ENCODE data around the gene MMP14.

MMP14 gene

GRCh38 chr14:22864979-22865378 is 28.6 kb downstream of the MMP14 start:
- H2AFZ ChIP-seq (ENCODE audit: low read depth, low read length) = no peak overlapping the region
- no peaks in the 10 kb centered on the region for H3K36me3 ChIP-seq (ENCODE audit: control insufficient read depth in 1 of 2, insufficient read depth in 2 of 2, low read depth in 1 of 2, low read length in 2 of 2)
- H3K4me1 ChIP-seq (ENCODE audit: control insufficient read depth, insufficient read depth, low read depth, low read length) = no peaks in the 10 kb centered on the region
- no peak overlapping the region for H3K4ac ChIP-seq (ENCODE audit: low read depth in 1 of 2, low read length in 2 of 2)
- H2AK5ac ChIP-seq (ENCODE audit: low read length, severe bottlenecking) = no peak overlapping the region
- H2BK5ac ChIP-seq (ENCODE audit: low read depth, low read length, poor library complexity, severe bottlenecking) = no peak overlapping the region
- DNase-seq = no peak
- H3K14ac ChIP-seq (ENCODE audit: low read length in 2 of 2) = no peak overlapping the region
- no peak overlapping the region for H3K27ac ChIP-seq (ENCODE audit: low read length, poor library complexity, severe bottlenecking)
- no peaks in the 10 kb centered on the region for H3K27me3 ChIP-seq (ENCODE audit: control insufficient read depth in 1 of 2, insufficient read depth in 1 of 2, low read length in 2 of 2)
- WGBS = no CpG with 5 or more reads among the region's 4 CpGs
- H3K4me3 ChIP-seq (ENCODE audit: insufficient read depth in 1 of 2, low read depth in 1 of 2, low read length in 2 of 2) = no peak overlapping the region
- H3K9ac ChIP-seq (ENCODE audit: low read length) = no peak overlapping the region
- no peak overlapping the region for H4K8ac ChIP-seq (ENCODE audit: low read length)
- no peak overlapping the region for H2BK120ac ChIP-seq (ENCODE audit: low read depth, low read length)
- no peak overlapping the region for H3K4me2 ChIP-seq (ENCODE audit: low read length, poor library complexity, severe bottlenecking)
- no peak overlapping the region for H3K18ac ChIP-seq (ENCODE audit: low read depth in 1 of 2, low read length in 2 of 2)
- no peak overlapping the region for H4K91ac ChIP-seq (ENCODE audit: low read length)
- no peaks in the 10 kb centered on the region for H3K9me3 ChIP-seq (ENCODE audit: control insufficient read depth, low read length)
- H3K23ac ChIP-seq (ENCODE audit: low read length in 2 of 2) = no peak overlapping the region
- no peak overlapping the region for H2BK12ac ChIP-seq (ENCODE audit: low read length in 2 of 2)
- H2BK15ac ChIP-seq (ENCODE audit: low read depth, poor library complexity, severe bottlenecking) = no peak overlapping the region
- no peaks in the 10 kb centered on the region for H3K79me1 ChIP-seq (replicated peaks; ENCODE audit: low read length, poor library complexity, severe bottlenecking)

GRCh38 chr14:22865424-22866405 is 29.3 kb downstream of the MMP14 start:
- no peak overlapping the region for H3K4me3 ChIP-seq (ENCODE audit: insufficient read depth in 1 of 2, low read depth in 1 of 2, low read length in 2 of 2)
- no peaks in the 10 kb centered on the region for H3K27me3 ChIP-seq (ENCODE audit: control insufficient read depth in 1 of 2, insufficient read depth in 1 of 2, low read length in 2 of 2)
- peak overlapping the region in 1 of 2 experiments; percentile 18 for H2BK12ac ChIP-seq (ENCODE audit: low read length in 2 of 2)
- no peak overlapping the region for H2AK5ac ChIP-seq (ENCODE audit: low read length, severe bottlenecking)
- peak overlapping the region; percentile 19 for H4K8ac ChIP-seq (ENCODE audit: low read length)
- no peak overlapping the region for H3K14ac ChIP-seq (ENCODE audit: low read length in 2 of 2)
- H2BK5ac ChIP-seq (ENCODE audit: low read depth, low read length, poor library complexity, severe bottlenecking) = no peak overlapping the region
- no peak overlapping the region for H2BK15ac ChIP-seq (ENCODE audit: low read depth, poor library complexity, severe bottlenecking)
- peaks cover 3% of the 10 kb centered on the region for H3K4me1 ChIP-seq (ENCODE audit: control insufficient read depth, insufficient read depth, low read depth, low read length)
- no peak for DNase-seq
- H3K4me2 ChIP-seq (ENCODE audit: low read length, poor library complexity, severe bottlenecking) = no peak overlapping the region
- H3K23ac ChIP-seq (ENCODE audit: low read length in 2 of 2) = no peak overlapping the region
- no peak overlapping the region for H2AFZ ChIP-seq (ENCODE audit: low read depth, low read length)
- H2BK120ac ChIP-seq (ENCODE audit: low read depth, low read length) = no peak overlapping the region
- H3K27ac ChIP-seq (ENCODE audit: low read length, poor library complexity, severe bottlenecking) = no peak overlapping the region
- no peaks in the 10 kb centered on the region for H3K9me3 ChIP-seq (ENCODE audit: control insufficient read depth, low read length)
- no peak overlapping the region for H3K18ac ChIP-seq (ENCODE audit: low read depth in 1 of 2, low read length in 2 of 2)
- no peaks in the 10 kb centered on the region for H3K79me1 ChIP-seq (replicated peaks; ENCODE audit: low read length, poor library complexity, severe bottlenecking)
- no peak overlapping the region for H3K9ac ChIP-seq (ENCODE audit: low read length)
- H3K4ac ChIP-seq (ENCODE audit: low read depth in 1 of 2, low read length in 2 of 2) = no peak overlapping the region
- H4K91ac ChIP-seq (ENCODE audit: low read length) = no peak overlapping the region
- WGBS = 48% methylated on average over 4 of the region's 6 CpGs
- H3K36me3 ChIP-seq (ENCODE audit: control insufficient read depth in 1 of 2, insufficient read depth in 2 of 2, low read depth in 1 of 2, low read length in 2 of 2) = no peaks in the 10 kb centered on the region

DNA sequence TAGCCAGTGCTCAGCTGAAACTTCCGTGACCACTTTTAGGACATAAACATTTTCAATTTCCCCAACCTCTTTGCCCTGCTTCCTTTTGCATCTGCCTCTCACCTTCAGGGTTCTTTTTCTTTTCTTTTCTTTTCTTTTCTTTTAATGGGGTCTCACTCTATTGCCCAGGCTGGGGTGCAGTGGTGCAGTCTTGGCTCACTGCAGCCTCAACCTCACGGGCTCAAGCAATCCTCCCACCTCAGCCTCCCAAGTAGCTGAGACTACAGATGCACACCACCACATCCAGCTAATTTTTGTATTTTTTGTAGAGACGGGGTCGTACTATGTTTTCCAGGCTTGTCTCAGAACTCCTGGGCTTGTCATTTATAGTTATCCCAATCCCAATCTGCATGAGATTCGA is 30.5 kb downstream of the MMP14 start:
- H4K91ac ChIP-seq (ENCODE audit: low read length) = no peak overlapping the region
- no peak overlapping the region for H3K9ac ChIP-seq (ENCODE audit: low read length)
- H2BK120ac ChIP-seq (ENCODE audit: low read depth, low read length) = no peak overlapping the region
- H3K4me3 ChIP-seq (ENCODE audit: insufficient read depth in 1 of 2, low read depth in 1 of 2, low read length in 2 of 2) = no peak overlapping the region
- H3K9me3 ChIP-seq (ENCODE audit: control insufficient read depth, low read length) = no peaks in the 10 kb centered on the region
- H4K8ac ChIP-seq (ENCODE audit: low read length) = no peak overlapping the region
- H3K36me3 ChIP-seq (ENCODE audit: control insufficient read depth in 1 of 2, insufficient read depth in 2 of 2, low read depth in 1 of 2, low read length in 2 of 2) = no peaks in the 10 kb centered on the region
- H2AK5ac ChIP-seq (ENCODE audit: low read length, severe bottlenecking) = no peak overlapping the region
- peaks cover 3% of the 10 kb centered on the region for H3K4me1 ChIP-seq (ENCODE audit: control insufficient read depth, insufficient read depth, low read depth, low read length)
- 96% methylated on average over 4 of the region's 5 CpGs for WGBS
- H3K27ac ChIP-seq (ENCODE audit: low read length, poor library complexity, severe bottlenecking) = no peak overlapping the region
- H2BK5ac ChIP-seq (ENCODE audit: low read depth, low read length, poor library complexity, severe bottlenecking) = no peak overlapping the region
- H2BK15ac ChIP-seq (ENCODE audit: low read depth, poor library complexity, severe bottlenecking) = no peak overlapping the region
- H3K14ac ChIP-seq (ENCODE audit: low read length in 2 of 2) = no peak overlapping the region
- no peak overlapping the region for H2AFZ ChIP-seq (ENCODE audit: low read depth, low read length)
- no peaks in the 10 kb centered on the region for H3K79me1 ChIP-seq (replicated peaks; ENCODE audit: low read length, poor library complexity, severe bottlenecking)
- no peak overlapping the region for H3K18ac ChIP-seq (ENCODE audit: low read depth in 1 of 2, low read length in 2 of 2)
- no peak for DNase-seq
- no peak overlapping the region for H3K4ac ChIP-seq (ENCODE audit: low read depth in 1 of 2, low read length in 2 of 2)
- H3K4me2 ChIP-seq (ENCODE audit: low read length, poor library complexity, severe bottlenecking) = no peak overlapping the region
- H2BK12ac ChIP-seq (ENCODE audit: low read length in 2 of 2) = no peak overlapping the region
- no peaks in the 10 kb centered on the region for H3K27me3 ChIP-seq (ENCODE audit: control insufficient read depth in 1 of 2, insufficient read depth in 1 of 2, low read length in 2 of 2)
- no peak overlapping the region for H3K23ac ChIP-seq (ENCODE audit: low read length in 2 of 2)

GRCh38 chr14:22870811-22871223 is 34.4 kb downstream of the MMP14 start:
- no peak overlapping the region for H2BK15ac ChIP-seq (ENCODE audit: low read depth, poor library complexity, severe bottlenecking)
- H3K4me2 ChIP-seq (ENCODE audit: low read length, poor library complexity, severe bottlenecking) = peak overlapping the region; percentile 76
- H3K4me3 ChIP-seq (ENCODE audit: insufficient read depth in 1 of 2, low read depth in 1 of 2, low read length in 2 of 2) = peak overlapping the region in 1 of 2 experiments; percentile 87
- H2AK5ac ChIP-seq (ENCODE audit: low read length, severe bottlenecking) = no peak overlapping the region
- peaks cover 17% of the 10 kb centered on the region for H3K79me1 ChIP-seq (replicated peaks; ENCODE audit: low read length, poor library complexity, severe bottlenecking)
- no CpG with 5 or more reads among the region's 1 CpG for WGBS
- no peak overlapping the region for H2BK5ac ChIP-seq (ENCODE audit: low read depth, low read length, poor library complexity, severe bottlenecking)
- no peak overlapping the region for H2BK12ac ChIP-seq (ENCODE audit: low read length in 2 of 2)
- H3K4ac ChIP-seq (ENCODE audit: low read depth in 1 of 2, low read length in 2 of 2) = no peak overlapping the region
- peaks cover 15% of the 10 kb centered on the region for H3K4me1 ChIP-seq (ENCODE audit: control insufficient read depth, insufficient read depth, low read depth, low read length)
- H3K14ac ChIP-seq (ENCODE audit: low read length in 2 of 2) = no peak overlapping the region
- DNase-seq = no peak
- no peak overlapping the region for H4K8ac ChIP-seq (ENCODE audit: low read length)
- peak overlapping the region; percentile 95 for H3K9ac ChIP-seq (ENCODE audit: low read length)
- H3K27ac ChIP-seq (ENCODE audit: low read length, poor library complexity, severe bottlenecking) = peak overlapping the region; percentile 88
- H2AFZ ChIP-seq (ENCODE audit: low read depth, low read length) = no peak overlapping the region
- no peak overlapping the region for H4K91ac ChIP-seq (ENCODE audit: low read length)
- no peak overlapping the region for H3K18ac ChIP-seq (ENCODE audit: low read depth in 1 of 2, low read length in 2 of 2)
- peaks cover 20 to 23% of the 10 kb centered on the region in 2 experiments for H3K36me3 ChIP-seq (ENCODE audit: control insufficient read depth in 1 of 2, insufficient read depth in 2 of 2, low read depth in 1 of 2, low read length in 2 of 2)
- no peak overlapping the region for H2BK120ac ChIP-seq (ENCODE audit: low read depth, low read length)
- no peaks in the 10 kb centered on the region for H3K9me3 ChIP-seq (ENCODE audit: control insufficient read depth, low read length)
- no peaks in the 10 kb centered on the region for H3K27me3 ChIP-seq (ENCODE audit: control insufficient read depth in 1 of 2, insufficient read depth in 1 of 2, low read length in 2 of 2)
- no peak overlapping the region for H3K23ac ChIP-seq (ENCODE audit: low read length in 2 of 2)
